Measurements from ENCODE around the gene ITFG1.

DNA sequence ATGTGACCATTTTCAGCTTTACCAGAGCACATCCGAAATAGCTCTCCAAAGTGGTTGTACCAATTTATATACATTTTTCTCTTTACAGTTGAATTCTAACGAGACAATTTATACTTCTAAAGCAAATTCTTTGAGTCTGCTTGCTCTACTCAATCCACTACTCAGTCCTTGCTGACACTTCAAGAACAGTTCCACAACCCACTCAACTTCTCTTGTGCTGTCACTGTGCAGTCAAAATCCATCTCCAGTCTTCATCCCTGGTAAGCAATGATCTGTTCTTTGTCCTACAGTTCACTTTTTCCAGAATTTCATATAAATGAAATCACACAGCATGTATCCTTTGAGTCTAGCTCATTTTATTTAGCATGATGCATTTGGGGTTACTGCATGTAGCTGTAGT is 347.7 kb downstream of the ITFG1 start:
- TF ChIP-seq POLR2AphosphoS5 (IDR thresholded peaks at IDR 0.05; ENCODE audit: borderline replicate concordance, low read depth, low read length) (no peak), EZH2 (IDR thresholded peaks at IDR 0.05) (no peak)

Measured in SK-N-MC (cell line).